HG03457 (cell line): Measurements from ENCODE around the gene CDC14A.
"Not testable (repeated sequence)": the region's sequence is repeated elsewhere in the genome, so short reads cannot be mapped to it uniquely, and the experiment has no call there.

Experiments
- ATAC-seq: cut with Tn5 transposase; IDR thresholded peaks from one replicate; pipeline ENCODE4 v1.9.1; 2021; ENCODE audit warnings: moderate number of reproducible peaks; ENCODE audit not compliant: unreplicated experiment

Gene CDC14A

GRCh38 chr1:100352267-100353070, at the start of gene CDC14A:
TSS of gene CDC14A (plus strand) at chr1:100352506. CDS start at chr1:100352955, 449 bp downstream.
- ATAC-seq: peak; percentile 58

GRCh38 chr1:100302739-100303138, 49.6 kb upstream of the CDC14A start:
- no peak for ATAC-seq

GRCh38 chr1:100304227-100304626, 48.1 kb upstream of the CDC14A start:
- ATAC-seq: no peak

- no peak for ATAC-seq
Observed at GRCh38 chr1:100304921-100305320, 47.4 kb upstream of the CDC14A start.

- no peak for ATAC-seq
Observed at GRCh38 chr1:100305954-100306353, 46.4 kb upstream of the CDC14A start.

- ATAC-seq: no peak
Observed at GRCh38 chr1:100306735-100307313, 45.5 kb upstream of the CDC14A start.

GRCh38 chr1:100308777-100309176, 43.5 kb upstream of the CDC14A start:
- no peak for ATAC-seq

GRCh38 chr1:100309863-100310262, 42.4 kb upstream of the CDC14A start:
- no peak for ATAC-seq

- no peak for ATAC-seq
Observed at GRCh38 chr1:100313382-100313781, 38.9 kb upstream of the CDC14A start.

- ATAC-seq: no peak
Observed at GRCh38 chr1:100316622-100317021, 35.7 kb upstream of the CDC14A start.

GRCh38 chr1:100320311-100321099, 31.8 kb upstream of the CDC14A start:
- ATAC-seq: no peak

GRCh38 chr1:100321100-100321493, 31.2 kb upstream of the CDC14A start:
- no peak for ATAC-seq

- ATAC-seq: no peak
Observed at GRCh38 chr1:100321506-100321905, 30.8 kb upstream of the CDC14A start.

- ATAC-seq: no peak
Observed at GRCh38 chr1:100322436-100323211, 29.7 kb upstream of the CDC14A start.

- no peak for ATAC-seq
Observed at GRCh38 chr1:100323419-100324106, 28.7 kb upstream of the CDC14A start.

GRCh38 chr1:100325415-100326324, 26.6 kb upstream of the CDC14A start:
- ATAC-seq: no peak

- ATAC-seq: not testable (repeated sequence)
Observed at GRCh38 chr1:100326325-100326670, 26.0 kb upstream of the CDC14A start.

GRCh38 chr1:100328133-100328532, 24.2 kb upstream of the CDC14A start:
- ATAC-seq: no peak

GRCh38 chr1:100331146-100331545, 21.2 kb upstream of the CDC14A start:
- not testable (repeated sequence) for ATAC-seq
